SU-DHL-6 (cell line): ENCODE results near the gene MRPS25.

Source experiments
- EZH2phosphoT487 ChIP-seq: fragments of 200-600 bp; sonication (generic), shearing (Covaris generic); conservative IDR thresholded peaks from 2 replicates; pipeline ENCODE4 v1.6.1; 2018; ENCODE audit warnings: mild to moderate bottlenecking, antibody characterized with exemption, low read length, moderate library complexity, mixed read lengths
- TF ChIP-seq, protein P1 (sequence below): fragments of 200-600 bp; sonication (generic); IDR thresholded peaks from one replicate; pipeline ENCODE4 v1.5.1; 2017; ENCODE audit warnings: antibody characterized with exemption, mild to moderate bottlenecking, low read length, moderate library complexity; ENCODE audit not compliant: insufficient read depth, poor library complexity, severe bottlenecking

DNA sequence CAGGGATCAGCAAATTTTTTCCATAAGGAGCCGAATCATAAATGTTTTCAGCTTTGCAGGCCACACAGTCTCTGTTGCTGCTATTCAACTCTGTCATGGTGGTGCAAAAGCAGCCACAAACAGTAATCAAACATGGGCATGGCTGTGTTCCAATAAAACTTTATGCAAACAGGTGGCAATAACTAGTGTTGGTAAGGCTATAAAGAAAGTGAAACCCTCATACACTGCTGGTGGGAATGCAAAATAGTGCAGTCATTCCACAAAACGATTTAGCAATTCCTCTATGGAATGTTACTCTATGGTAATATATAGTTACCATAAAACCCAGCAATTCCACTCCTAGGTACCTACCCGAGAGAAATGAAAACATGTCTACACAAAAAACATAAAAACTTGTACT is 14.0 kb upstream of the MRPS25 start:
- TF ChIP-seq, protein P1, sequence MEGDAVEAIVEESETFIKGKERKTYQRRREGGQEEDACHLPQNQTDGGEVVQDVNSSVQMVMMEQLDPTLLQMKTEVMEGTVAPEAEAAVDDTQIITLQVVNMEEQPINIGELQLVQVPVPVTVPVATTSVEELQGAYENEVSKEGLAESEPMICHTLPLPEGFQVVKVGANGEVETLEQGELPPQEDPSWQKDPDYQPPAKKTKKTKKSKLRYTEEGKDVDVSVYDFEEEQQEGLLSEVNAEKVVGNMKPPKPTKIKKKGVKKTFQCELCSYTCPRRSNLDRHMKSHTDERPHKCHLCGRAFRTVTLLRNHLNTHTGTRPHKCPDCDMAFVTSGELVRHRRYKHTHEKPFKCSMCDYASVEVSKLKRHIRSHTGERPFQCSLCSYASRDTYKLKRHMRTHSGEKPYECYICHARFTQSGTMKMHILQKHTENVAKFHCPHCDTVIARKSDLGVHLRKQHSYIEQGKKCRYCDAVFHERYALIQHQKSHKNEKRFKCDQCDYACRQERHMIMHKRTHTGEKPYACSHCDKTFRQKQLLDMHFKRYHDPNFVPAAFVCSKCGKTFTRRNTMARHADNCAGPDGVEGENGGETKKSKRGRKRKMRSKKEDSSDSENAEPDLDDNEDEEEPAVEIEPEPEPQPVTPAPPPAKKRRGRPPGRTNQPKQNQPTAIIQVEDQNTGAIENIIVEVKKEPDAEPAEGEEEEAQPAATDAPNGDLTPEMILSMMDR: no peak
- no peak for TF ChIP-seq EZH2phosphoT487
